Measurements from ENCODE around the gene PARM1. TPM values are rescaled to one million over a fixed set of nuclear protein-coding genes. Genes with fewer than 3 reads are reported as not detected.

The PARM1 gene
- total RNA-seq, 1 donor from 2014 or later = 1.6 TPM

DNA sequence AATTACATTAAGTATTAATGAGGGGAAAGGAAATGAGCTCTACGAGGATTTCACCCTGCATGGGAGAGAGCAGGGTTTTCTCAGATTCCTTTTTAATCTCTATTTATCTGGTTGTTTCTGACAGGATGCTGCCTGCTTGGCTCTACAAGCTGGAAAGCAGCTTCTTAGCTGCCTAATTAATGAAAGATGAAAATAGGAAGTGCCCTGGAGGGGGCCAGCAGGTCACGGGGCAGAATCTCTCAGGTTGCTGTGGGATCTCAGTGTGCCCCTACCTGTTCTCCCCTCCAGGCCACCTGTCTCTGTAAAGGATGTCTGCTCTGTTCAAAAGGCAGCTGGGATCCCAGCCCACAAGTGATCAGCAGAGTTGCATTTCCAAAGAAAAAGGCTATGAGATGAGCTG lies 113.7 kb downstream of the PARM1 start:
- Histone ChIP-seq H2AFZ (replicated peaks) (peak overlapping the region; percentile 22), H3F3A (ENCODE audit: low read depth) (no peaks in the 10 kb centered on the region), H3K9me3 (ENCODE audit: low read depth) (no peaks in the 10 kb centered on the region), H4K20me1 (ENCODE audit: low read depth) (no peaks in the 10 kb centered on the region), H3K9ac (no peak overlapping the region), H3K79me2 (ENCODE audit: low read depth) (no peaks in the 10 kb centered on the region), H3K4me1 (no peaks in the 10 kb centered on the region), H3K27me3 (no peaks in the 10 kb centered on the region), H3K36me3 (no peaks in the 10 kb centered on the region), H3K4me2 (no peak overlapping the region), H3K27ac (no peak overlapping the region), H3K4me3 (no peak overlapping the region)
- no peak overlapping the region for H3K4me3 Mint-ChIP-seq
- H3K9me3 Mint-ChIP-seq = no peaks in the 10 kb centered on the region
- peaks cover 30% of the 10 kb centered on the region for H3K36me3 Mint-ChIP-seq
- peaks cover 2% of the 10 kb centered on the region for H3K4me1 Mint-ChIP-seq
- no peaks in the 10 kb centered on the region for H3K27me3 Mint-ChIP-seq (ENCODE audit: insufficient read depth, low read depth)
- DNase-seq (ENCODE audit: low spot score) = no peak
- no peak overlapping the region for H3K27ac Mint-ChIP-seq
- TF ChIP-seq, protein P1, sequence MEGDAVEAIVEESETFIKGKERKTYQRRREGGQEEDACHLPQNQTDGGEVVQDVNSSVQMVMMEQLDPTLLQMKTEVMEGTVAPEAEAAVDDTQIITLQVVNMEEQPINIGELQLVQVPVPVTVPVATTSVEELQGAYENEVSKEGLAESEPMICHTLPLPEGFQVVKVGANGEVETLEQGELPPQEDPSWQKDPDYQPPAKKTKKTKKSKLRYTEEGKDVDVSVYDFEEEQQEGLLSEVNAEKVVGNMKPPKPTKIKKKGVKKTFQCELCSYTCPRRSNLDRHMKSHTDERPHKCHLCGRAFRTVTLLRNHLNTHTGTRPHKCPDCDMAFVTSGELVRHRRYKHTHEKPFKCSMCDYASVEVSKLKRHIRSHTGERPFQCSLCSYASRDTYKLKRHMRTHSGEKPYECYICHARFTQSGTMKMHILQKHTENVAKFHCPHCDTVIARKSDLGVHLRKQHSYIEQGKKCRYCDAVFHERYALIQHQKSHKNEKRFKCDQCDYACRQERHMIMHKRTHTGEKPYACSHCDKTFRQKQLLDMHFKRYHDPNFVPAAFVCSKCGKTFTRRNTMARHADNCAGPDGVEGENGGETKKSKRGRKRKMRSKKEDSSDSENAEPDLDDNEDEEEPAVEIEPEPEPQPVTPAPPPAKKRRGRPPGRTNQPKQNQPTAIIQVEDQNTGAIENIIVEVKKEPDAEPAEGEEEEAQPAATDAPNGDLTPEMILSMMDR (IDR thresholded peaks at IDR 0.05) = no peak
- TF ChIP-seq EZH2phosphoT487 (IDR thresholded peaks at IDR 0.05) = no peak
- no peak for TF ChIP-seq EZH2 (IDR thresholded peaks at IDR 0.05)

DNA sequence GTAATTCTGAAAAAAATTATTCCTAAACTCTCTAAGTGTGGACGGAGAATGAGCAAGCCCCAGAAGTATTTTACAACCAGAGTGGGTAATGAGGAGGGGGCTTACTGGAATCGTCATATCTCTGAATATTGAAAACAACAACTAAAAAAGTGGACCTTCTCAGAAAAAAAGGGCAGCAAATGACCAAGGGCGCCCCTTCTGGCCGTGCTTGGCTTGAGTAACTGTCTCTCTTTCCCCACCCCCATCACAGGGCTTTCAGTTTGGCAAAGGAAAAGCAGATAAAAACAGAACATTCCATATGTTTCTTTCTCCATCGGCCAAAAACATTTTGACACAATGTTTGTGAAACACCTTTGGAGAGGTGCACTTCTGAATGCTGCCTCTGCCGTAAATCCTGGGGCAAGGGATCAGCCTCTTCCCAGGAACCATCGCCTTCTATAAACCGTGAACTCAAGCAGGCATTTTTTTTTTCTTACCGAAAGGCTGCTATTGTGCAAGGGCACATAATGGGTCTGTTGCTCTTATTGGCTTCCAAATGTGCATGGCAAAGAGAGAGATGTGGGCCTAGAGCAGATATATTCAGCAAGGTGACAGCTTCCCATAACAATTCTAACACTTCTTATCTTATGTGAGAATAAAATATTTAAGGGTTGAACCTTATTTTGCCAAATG lies 115.4 kb downstream of the PARM1 start:
- Mint-ChIP-seq H3K27ac (no peak overlapping the region), H3K27me3 (ENCODE audit: insufficient read depth, low read depth) (no peaks in the 10 kb centered on the region), H3K36me3 (peaks cover 30% of the 10 kb centered on the region), H3K9me3 (no peaks in the 10 kb centered on the region), H3K4me1 (peaks cover 2% of the 10 kb centered on the region), H3K4me3 (no peak overlapping the region)
- H3K27me3 ChIP-seq = no peaks in the 10 kb centered on the region
- H3K27ac ChIP-seq = no peak overlapping the region
- no peaks in the 10 kb centered on the region for H4K20me1 ChIP-seq (ENCODE audit: low read depth)
- H3K4me2 ChIP-seq = no peak overlapping the region
- peak; percentile 35 for DNase-seq (ENCODE audit: low spot score)
- no peaks in the 10 kb centered on the region for H3K4me1 ChIP-seq
- no peaks in the 10 kb centered on the region for H3K79me2 ChIP-seq (ENCODE audit: low read depth)
- TF ChIP-seq, protein P1 (IDR thresholded peaks at IDR 0.05) = peak; percentile 59
- no peak for TF ChIP-seq EZH2phosphoT487 (IDR thresholded peaks at IDR 0.05)
- TF ChIP-seq EZH2 (IDR thresholded peaks at IDR 0.05) = no peak
- no peak overlapping the region for H3K4me3 ChIP-seq
- H3K36me3 ChIP-seq = no peaks in the 10 kb centered on the region
- peak overlapping the region; percentile 80 for H2AFZ ChIP-seq (replicated peaks)
- no peaks in the 10 kb centered on the region for H3F3A ChIP-seq (ENCODE audit: low read depth)
- no peak overlapping the region for H3K9ac ChIP-seq
- no peaks in the 10 kb centered on the region for H3K9me3 ChIP-seq (ENCODE audit: low read depth)

DNA sequence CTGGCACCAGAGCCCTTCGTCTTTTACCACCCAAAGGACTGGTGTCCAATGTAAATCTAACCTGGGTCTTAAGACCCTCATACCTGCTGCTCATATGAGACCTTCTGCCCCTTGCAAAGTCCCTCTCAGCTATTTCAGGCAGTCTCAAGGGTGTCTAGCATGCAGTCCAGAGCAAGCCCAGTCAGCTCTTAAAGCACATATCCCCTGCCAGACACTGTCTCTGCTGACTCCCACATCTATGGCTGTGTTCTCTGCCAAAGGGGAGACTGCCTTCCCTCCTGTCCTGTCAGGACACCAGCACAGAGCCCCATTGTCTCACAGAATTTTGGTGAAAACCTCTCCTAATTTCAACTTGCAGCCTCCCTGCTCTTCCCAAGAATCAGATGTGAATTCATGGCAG lies 118.5 kb downstream of the PARM1 start:
- TF ChIP-seq, protein P1 (IDR thresholded peaks at IDR 0.05) = no peak
- no peak overlapping the region for H3K27ac Mint-ChIP-seq
- Histone ChIP-seq H2AFZ (replicated peaks) (no peak overlapping the region), H3K4me3 (no peak overlapping the region), H4K20me1 (ENCODE audit: low read depth) (no peaks in the 10 kb centered on the region), H3K9me3 (ENCODE audit: low read depth) (no peaks in the 10 kb centered on the region), H3K27me3 (no peaks in the 10 kb centered on the region), H3K4me2 (no peak overlapping the region), H3K79me2 (ENCODE audit: low read depth) (no peaks in the 10 kb centered on the region), H3K36me3 (no peaks in the 10 kb centered on the region), H3K4me1 (no peaks in the 10 kb centered on the region), H3K27ac (no peak overlapping the region), H3F3A (ENCODE audit: low read depth) (no peaks in the 10 kb centered on the region), H3K9ac (no peak overlapping the region)
- peaks cover 18% of the 10 kb centered on the region for H3K36me3 Mint-ChIP-seq
- no peak overlapping the region for H3K4me3 Mint-ChIP-seq
- H3K27me3 Mint-ChIP-seq (ENCODE audit: insufficient read depth, low read depth) = no peaks in the 10 kb centered on the region
- no peaks in the 10 kb centered on the region for H3K9me3 Mint-ChIP-seq
- DNase-seq (ENCODE audit: low spot score) = no peak
- H3K4me1 Mint-ChIP-seq = peaks cover 12% of the 10 kb centered on the region
